Measurements from ENCODE around the gene EEA1.

- TF ChIP-seq EZH2 (IDR thresholded peaks at IDR 0.05) (no peak), POLR2AphosphoS5 (IDR thresholded peaks at IDR 0.05; ENCODE audit: borderline replicate concordance, low read depth, low read length) (no peak), FOXP2 (optimal IDR thresholded peaks at IDR 0.05; ENCODE audit: control extremely low read depth, extremely low read length, insufficient read depth) (no peak)
Measured at GRCh38 chr12:92861381-92861780, 67.7 kb downstream of the EEA1 start.

Data from SK-N-MC (cell line).